H1 (cell line): ENCODE data around the gene PRKCZ. TPM values are rescaled to one million over a fixed set of nuclear protein-coding genes. Genes with fewer than 3 reads are reported as not detected.

ENCODE experiments used
- CTCF ChIA-PET: fragments of 300-600 bp; sonication (Branson Sonifier 250); formaldehyde crosslinking; loops from one replicate; lab custom pipeline; 2021; ENCODE audit not compliant: partially characterized antibody; lab: Charles Lee
- POLR2A ChIA-PET: fragments of 300-600 bp; sonication (Branson Sonifier 250); formaldehyde crosslinking; loops from one replicate; lab custom pipeline; 2021; ENCODE audit warnings: inconsistent platforms; ENCODE audit not compliant: partially characterized antibody; lab: Charles Lee
- DNase-seq, 2 experiments: peaks; one replicate each; pipeline versions ENCODE4 v3.0.0 to v3.0.0-alpha.2; 2010 to 2022; ENCODE audit warnings: low spot score in 2 of 2, low read depth in 1 of 2, mixed read lengths in 1 of 2
- FAIRE-seq: peaks from 2 replicates; lab custom pipeline; 2011; peaks lifted over from hg19 to GRCh38; lab: Jason Lieb, UNC
- H2AFZ ChIP-seq: 2 replicates; pipeline ENCODE4 v1.8.1; 2012; ENCODE audit warnings: low read length, inconsistent platforms
- H2AK5ac ChIP-seq: 2 replicates; pipeline ENCODE4 v1.6.1; 2013; ENCODE audit warnings: low read depth, low read length
- H2BK120ac ChIP-seq: replicated peaks from 2 replicates; pipeline ENCODE3; 2013; ENCODE audit warnings: low read depth, low read length, inconsistent platforms
- H2BK12ac ChIP-seq: 2 replicates; pipeline ENCODE4 v1.6.1; 2013; ENCODE audit warnings: low read depth, low read length
- H2BK15ac ChIP-seq: 2 replicates; pipeline ENCODE4 v1.6.1; 2013; ENCODE audit warnings: low read length
- H2BK20ac ChIP-seq: 2 replicates; pipeline ENCODE4 v1.6.1; 2013; ENCODE audit warnings: low read length
- H2BK5ac ChIP-seq: 2 replicates; pipeline ENCODE4 v1.6.1; 2013; ENCODE audit warnings: low read depth, low read length
- H3K14ac ChIP-seq: 2 replicates; pipeline ENCODE4 v1.6.1; 2013; ENCODE audit warnings: inconsistent platforms; ENCODE audit not compliant: insufficient read length
- H3K18ac ChIP-seq: 2 replicates; pipeline ENCODE4 v1.6.1; 2013; ENCODE audit warnings: low read length; ENCODE audit errors: extremely low read depth
- H3K23ac ChIP-seq: 2 replicates; pipeline ENCODE4 v1.6.1; 2013; ENCODE audit warnings: inconsistent platforms; ENCODE audit not compliant: insufficient read length
- H3K23me2 ChIP-seq: 2 replicates; pipeline ENCODE4 v1.6.1; 2013; ENCODE audit warnings: low read depth, low read length
- H3K27ac ChIP-seq: 2 replicates; pipeline ENCODE4 v1.6.1; 2011; ENCODE audit warnings: low read depth, low read length, inconsistent platforms
- H3K27me3 ChIP-seq, 4 experiments: replicated peaks in 1 of 4; 1 replicate in 1 of 4; 2 replicates in 3 of 4; pipeline versions ENCODE4 v1.6.1 to v1.8.1; 2011 to 2013; ENCODE audit warnings: low read length in 3 of 4, mild to moderate bottlenecking in 3 of 4, inconsistent platforms in 2 of 4, mixed read lengths in 2 of 4, moderate library complexity in 1 of 4; ENCODE audit not compliant: control insufficient read depth in 3 of 4, insufficient read depth in 3 of 4; ENCODE audit errors: extremely low read depth in 1 of 4
- H3K36me3 ChIP-seq, 4 experiments: 2 replicates each; pipeline versions ENCODE4 v1.6.1 to v1.8.1; 2011 to 2013; ENCODE audit warnings: mild to moderate bottlenecking in 4 of 4, low read length in 3 of 4, moderate library complexity in 2 of 4, control low read depth in 1 of 4, inconsistent platforms in 1 of 4; ENCODE audit not compliant: insufficient read depth in 4 of 4, control insufficient read depth in 2 of 4
- H3K4ac ChIP-seq: replicated peaks from 2 replicates; pipeline ENCODE3; 2013; ENCODE audit warnings: low read length, low read depth, mixed read lengths, inconsistent platforms; ENCODE audit not compliant: insufficient read length
- H3K4me1 ChIP-seq, 4 experiments: replicated peaks in 1 of 4; 1 replicate in 1 of 4; 2 replicates in 3 of 4; pipeline versions ENCODE4 v1.6.1 to v1.8.1; 2011 to 2013; ENCODE audit warnings: low read length in 3 of 4, inconsistent platforms in 2 of 4, mixed read lengths in 1 of 4; ENCODE audit not compliant: insufficient read depth in 4 of 4, control insufficient read depth in 3 of 4
- H3K4me2 ChIP-seq, 2 experiments: 2 replicates each; pipeline versions ENCODE4 v1.6.1 to v1.8.1; 2011 to 2013; ENCODE audit warnings: low read depth in 2 of 2, low read length in 2 of 2, control low read depth in 1 of 2, inconsistent platforms in 1 of 2, mild to moderate bottlenecking in 1 of 2; ENCODE audit not compliant: insufficient read depth in 1 of 2
- H3K4me3 ChIP-seq, 4 experiments: fragments of 200-600, 300-600 bp in 1 of 4; sonication (generic), shearing (Covaris generic), sonication (Bioruptor Twin) in 1 of 4; 2 replicates each; pipeline versions ENCODE4 v1.5.1 to v1.8.1; 2011 to 2016; ENCODE audit warnings: low read length in 4 of 4, low read depth in 3 of 4, control low read depth in 2 of 4, inconsistent platforms in 2 of 4, mild to moderate bottlenecking in 2 of 4, mixed read lengths in 1 of 4, moderate library complexity in 1 of 4; ENCODE audit not compliant: insufficient read depth in 2 of 4; ENCODE audit errors: extremely low read depth in 1 of 4
- H3K56ac ChIP-seq: replicated peaks from 2 replicates; pipeline ENCODE3; 2013; ENCODE audit warnings: low read depth, mild to moderate bottlenecking, mixed read lengths, low read length, inconsistent platforms; ENCODE audit not compliant: insufficient read length
- H3K79me1 ChIP-seq: 2 replicates; pipeline ENCODE4 v1.6.1; 2013; ENCODE audit warnings: low read depth, low read length, control low read depth
- H3K79me2 ChIP-seq, 2 experiments: 2 replicates each; pipeline versions ENCODE4 v1.6.1 to v1.8.1; 2012 to 2013; ENCODE audit warnings: low read length in 2 of 2, mild to moderate bottlenecking in 2 of 2, inconsistent platforms in 1 of 2; ENCODE audit not compliant: insufficient read depth in 2 of 2, control insufficient read depth in 1 of 2
- H3K9ac ChIP-seq, 4 experiments: replicated peaks in 1 of 4; 1 replicate in 1 of 4; 2 replicates in 3 of 4; pipeline versions ENCODE4 v1.6.1 to v1.8.1; 2011 to 2013; ENCODE audit warnings: low read depth in 3 of 4, low read length in 3 of 4, control low read depth in 2 of 4, mild to moderate bottlenecking in 2 of 4, moderate library complexity in 2 of 4, inconsistent platforms in 1 of 4; ENCODE audit errors: extremely low read depth in 1 of 4
- H3K9me3 ChIP-seq, 2 experiments: 2 replicates each; pipeline versions ENCODE4 v1.6.1 to v1.8.1; 2012 to 2013; ENCODE audit warnings: mild to moderate bottlenecking in 2 of 2, moderate library complexity in 2 of 2, control low read depth in 1 of 2, inconsistent platforms in 1 of 2, low read depth in 1 of 2, low read length in 1 of 2, mixed read lengths in 1 of 2; ENCODE audit not compliant: insufficient read depth in 2 of 2
- H4K20me1 ChIP-seq, 2 experiments: replicated peaks in 1 of 2; 2 replicates each; pipeline versions ENCODE3 to v1.8.1; 2011 to 2013; ENCODE audit warnings: inconsistent platforms in 2 of 2, low read length in 2 of 2, mild to moderate bottlenecking in 1 of 2; ENCODE audit not compliant: insufficient read depth in 2 of 2, control insufficient read depth in 1 of 2
- H4K5ac ChIP-seq: 2 replicates; pipeline ENCODE4 v1.6.1; 2013; ENCODE audit warnings: low read length, low read depth, mixed read lengths, inconsistent platforms; ENCODE audit not compliant: insufficient read length
- H4K8ac ChIP-seq: 2 replicates; pipeline ENCODE4 v1.8.0; 2013; ENCODE audit warnings: mild to moderate bottlenecking, moderate library complexity, low read length, inconsistent platforms; ENCODE audit not compliant: insufficient read depth; ENCODE audit errors: extremely low read depth
- H4K91ac ChIP-seq: replicated peaks from 2 replicates; pipeline ENCODE3; 2013; ENCODE audit warnings: low read length, mixed read lengths, inconsistent platforms; ENCODE audit not compliant: insufficient read length
- CTCF ChIP-seq, 3 experiments: IDR thresholded peaks; 1 replicate in 2 of 3; 2 replicates in 1 of 3; pipeline versions ENCODE4 v1.5.1 to v1.6.1; 2011; ENCODE audit warnings: low read length in 3 of 3, mild to moderate bottlenecking in 3 of 3, inconsistent platforms in 2 of 3, low read depth in 1 of 3, moderate library complexity in 1 of 3; ENCODE audit not compliant: insufficient read depth in 1 of 3; ENCODE audit errors: control extremely low read depth in 1 of 3
- GABPA ChIP-seq: IDR thresholded peaks from 2 replicates; pipeline ENCODE4 v1.6.1; 2011; ENCODE audit warnings: mild to moderate bottlenecking, low read length, moderate library complexity, borderline replicate concordance; ENCODE audit not compliant: insufficient read depth
- WGBS, 2 experiments: shearing (Covaris generic) in 1 of 2; methylation state at CpG; one replicate each; pipeline versions ENCODE4 v1.1.6 to v1.1.7; 2013 to 2015; ENCODE audit warnings: low lambda C conversion rate in 2 of 2, mixed read lengths in 2 of 2, inconsistent platforms in 1 of 2, low coverage in 1 of 2, missing lambda C conversion rate in 1 of 2; ENCODE audit not compliant: insufficient replicate concordance in 2 of 2, insufficient coverage in 1 of 2, insufficient read length in 1 of 2; ENCODE audit errors: extremely low coverage in 1 of 2, missing lambda C conversion rate in 1 of 2; 5-methylcytosine and 5-hydroxymethylcytosine counted together
- polyA plus RNA-seq, 7 experiments: library from polyadenylated mRNA; depleted of rRNA in 3 of 7; stranded (reverse) in 5 of 7; unstranded in 2 of 7; fragments of >200 nt in 5 of 7; fragments of 200-250 nt in 2 of 7; gene quantifications; 1 replicate in 5 of 7; 2 replicates in 1 of 7; 4 replicates in 1 of 7; pipeline versions ENCODE4 v1.2.1 to v1.2.3, GENCODE V29; 2011 to 2013; ENCODE audit warnings: missing spikeins in 2 of 7, mixed read lengths in 2 of 7
- total RNA-seq: library from RNA; stranded (reverse); fragmentation: NEBNext Ultra II Directional; extraction: Animal tissue kit (Norgen Biotek cat#: 25700); gene quantifications from 2 replicates; pipeline ENCODE4 v1.2.1, GENCODE V29; 2021

PRKCZ gene
- total and polyA plus RNA-seq, 2 of the 8 experiments (the other 6 are each of a cell fraction or from before 2014, with no cell fraction given): 37.4 to 45.1 TPM

- Histone ChIP-seq H2AK5ac (no peak overlapping the region), H3K4ac (no peak overlapping the region), H3K9ac (no peak overlapping the region), H3K23me2 (no peaks in the 10 kb centered on the region), H3K56ac (no peak overlapping the region), H3K23ac (no peak overlapping the region), H2AFZ (no peak overlapping the region), H4K8ac (0 out of 2 replicates have a peak overlapping the region, but pooled peaks have one; percentile 71), H3K79me2 (no peaks in the 10 kb centered on the region), H2BK20ac (no peak overlapping the region), H2BK120ac (no peak overlapping the region), H2BK12ac (no peak overlapping the region), H3K27ac (no peak overlapping the region), H4K5ac (no peak overlapping the region), H2BK5ac (no peak overlapping the region), H3K14ac (no peak overlapping the region), H3K27me3 (no peaks in the 10 kb centered on the region), H4K91ac (no peak overlapping the region), H3K4me3 (no peak overlapping the region), H3K36me3 (no peaks in the 10 kb centered on the region), H4K20me1 (peaks cover 0 to 3% of the 10 kb centered on the region in 2 experiments), H3K18ac (no peak overlapping the region), H3K4me2 (no peak overlapping the region), H3K4me1 (peaks cover 0 to 7% (median 3%) of the 10 kb centered on the region in 4 experiments; a peak in 3 of 7 replicates), H3K79me1 (no peaks in the 10 kb centered on the region), H2BK15ac (no peak overlapping the region), H3K9me3 (no peaks in the 10 kb centered on the region)
- CTCF ChIA-PET: interaction anchor here (1.4 kb wide), 2 partner anchors 77 kb away, joined by 4 to 5 read pairs; no protein-coding TSS in a partner anchor
- POLR2A ChIA-PET: no interaction called here
- DNase-seq (no peak), FAIRE-seq (no peak)
- 90% methylated on average over 18 of the region's 18 CpGs; no CpG with 5 or more reads in 1 of the 2 experiments for WGBS, 2 experiments
- TF ChIP-seq GABPA (no peak), CTCF (IDR thresholded peaks at IDR 0.05; ENCODE audit: control extremely low read depth in 1 of 3, insufficient read depth in 1 of 3, low read depth in 1 of 3, low read length in 3 of 3) (peak in 2 of 3 experiments; percentile 7 to 31; a peak in 1 of 4 replicates)
Observed at GRCh38 chr1:2037314-2037979, 12.8 kb upstream of the PRKCZ start.
